Dendritic cell treated with granulocyte-macrophage colony-stimulating factor and Interleukin-4, amounts not matched to agents 40 ng/mL and 50 ng/mL, for 4 days (primary cell): Measurements from ENCODE around the gene FIBCD1.

Experiments
- H3K27ac Mint-ChIP-seq: one replicate; pipeline ENCODE4 v1.8.0; 2022; ENCODE audit warnings: mild to moderate bottlenecking, mixed read lengths
- H3K27me3 Mint-ChIP-seq: one replicate; pipeline ENCODE4 v1.8.0; 2022; ENCODE audit warnings: mild to moderate bottlenecking, mixed read lengths
- H3K36me3 Mint-ChIP-seq: one replicate; pipeline ENCODE4 v1.8.0; 2022; ENCODE audit warnings: low read depth, mixed read lengths
- H3K4me1 Mint-ChIP-seq: one replicate; pipeline ENCODE4 v1.8.0; 2022; ENCODE audit warnings: low read depth, mixed read lengths
- H3K4me3 Mint-ChIP-seq: one replicate; pipeline ENCODE4 v1.8.0; 2022; ENCODE audit warnings: mild to moderate bottlenecking, moderate library complexity, mixed read lengths
- H3K9me3 Mint-ChIP-seq: one replicate; pipeline ENCODE4 v1.8.0; 2022; ENCODE audit warnings: mixed read lengths
- intact Hi-C: fragments of 100-400 bp; cut with micrococcal nuclease; formaldehyde crosslinking; loops from one replicate; pipeline ENCODE4 v1.15.0; 2022

Gene FIBCD1

DNA sequence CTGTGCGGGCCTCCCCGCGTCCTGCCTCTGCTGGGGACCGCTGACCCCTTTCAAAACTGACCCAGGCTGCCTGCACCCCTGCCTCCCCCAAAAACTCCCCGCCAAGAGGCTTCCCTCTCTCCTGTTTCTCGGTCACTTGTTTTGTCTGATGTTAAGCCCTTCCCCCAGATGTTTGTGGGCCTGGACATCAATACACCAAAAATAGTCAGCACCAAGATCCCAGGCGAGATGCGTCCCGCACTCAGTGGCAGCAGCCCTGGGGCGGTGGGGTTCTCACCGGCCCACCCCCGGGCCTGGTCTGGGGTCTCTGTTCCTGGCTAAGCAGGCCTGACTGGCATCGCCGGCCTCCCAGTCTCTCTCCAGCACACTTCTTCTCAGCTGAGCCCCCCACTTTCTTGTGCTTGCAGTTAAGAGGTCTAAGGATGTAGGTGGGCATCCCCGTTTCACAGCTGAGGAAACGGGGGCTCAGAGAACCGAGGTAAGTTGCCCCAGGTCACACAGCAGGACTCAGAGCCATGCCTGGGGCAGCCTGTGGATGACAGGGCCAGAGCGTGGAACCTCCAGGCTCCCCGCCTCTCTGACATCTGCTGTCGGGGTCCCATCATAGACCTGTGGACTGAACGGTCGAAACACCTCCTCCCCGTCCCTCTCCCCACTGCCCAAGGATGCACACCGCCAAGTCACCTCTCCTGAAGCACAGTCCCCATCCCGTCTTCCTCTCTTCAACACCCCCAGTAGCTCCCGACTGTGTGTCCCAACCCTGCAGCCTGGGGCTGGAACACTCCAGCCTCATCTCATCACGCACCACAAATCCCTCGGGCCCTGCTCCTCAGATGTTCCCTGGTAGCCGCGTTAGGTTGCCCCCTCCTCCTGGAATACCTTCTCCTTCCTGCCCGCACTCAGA, 16.8 kb downstream of the FIBCD1 start:
- H3K27me3 Mint-ChIP-seq: peaks cover 26% of the 10 kb centered on the region

DNA sequence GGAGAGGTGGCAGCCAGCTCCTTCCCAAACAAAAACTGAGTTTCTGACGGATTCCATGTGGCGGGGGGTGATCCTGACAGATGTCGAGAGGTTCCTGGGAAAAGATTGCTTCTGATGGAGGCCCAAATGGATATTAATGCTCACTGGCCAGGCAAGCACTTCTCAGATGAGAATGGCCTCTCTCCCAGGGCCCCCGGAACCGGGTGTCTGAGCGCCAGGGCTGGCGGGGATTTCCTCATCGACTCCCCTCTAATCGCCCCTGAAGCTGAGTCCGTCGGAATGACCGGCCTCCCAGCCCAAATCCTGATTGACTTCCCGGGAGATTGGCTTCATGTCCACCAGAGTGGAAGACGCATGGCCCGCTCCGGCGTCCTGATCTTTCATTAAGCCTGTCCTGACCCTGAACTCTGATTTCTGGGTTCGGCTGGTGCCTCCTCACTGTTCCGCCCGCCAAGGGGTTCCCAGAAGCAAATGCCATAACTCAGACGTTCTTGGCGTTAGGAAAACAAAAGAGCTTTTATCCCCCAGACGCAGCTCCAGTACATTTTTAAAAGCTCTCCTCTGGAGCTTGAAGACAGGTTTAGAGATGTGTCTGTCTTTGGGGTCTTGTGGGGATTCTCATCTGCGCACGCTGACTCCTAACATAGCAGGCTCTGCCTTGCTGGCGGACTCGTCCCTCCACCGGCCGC, 17.6 kb downstream of the FIBCD1 start:
- H3K4me1 Mint-ChIP-seq: peaks cover 6% of the 10 kb centered on the region
- intact Hi-C loops: no loop called here
- H3K27ac Mint-ChIP-seq: no peak overlapping the region
- H3K4me3 Mint-ChIP-seq: no peak overlapping the region
- peaks cover 32% of the 10 kb centered on the region for H3K27me3 Mint-ChIP-seq
- no peaks in the 10 kb centered on the region for H3K36me3 Mint-ChIP-seq
- H3K9me3 Mint-ChIP-seq: no peaks in the 10 kb centered on the region

More for the DNA sequence above, 16.8 kb downstream of the FIBCD1 start:
- Mint-ChIP-seq H3K36me3 (no peaks in the 10 kb centered on the region), H3K4me3 (no peak overlapping the region), H3K27ac (no peak overlapping the region), H3K4me1 (peaks cover 6% of the 10 kb centered on the region), H3K9me3 (no peaks in the 10 kb centered on the region)
- intact Hi-C loops: no loop called here

DNA sequence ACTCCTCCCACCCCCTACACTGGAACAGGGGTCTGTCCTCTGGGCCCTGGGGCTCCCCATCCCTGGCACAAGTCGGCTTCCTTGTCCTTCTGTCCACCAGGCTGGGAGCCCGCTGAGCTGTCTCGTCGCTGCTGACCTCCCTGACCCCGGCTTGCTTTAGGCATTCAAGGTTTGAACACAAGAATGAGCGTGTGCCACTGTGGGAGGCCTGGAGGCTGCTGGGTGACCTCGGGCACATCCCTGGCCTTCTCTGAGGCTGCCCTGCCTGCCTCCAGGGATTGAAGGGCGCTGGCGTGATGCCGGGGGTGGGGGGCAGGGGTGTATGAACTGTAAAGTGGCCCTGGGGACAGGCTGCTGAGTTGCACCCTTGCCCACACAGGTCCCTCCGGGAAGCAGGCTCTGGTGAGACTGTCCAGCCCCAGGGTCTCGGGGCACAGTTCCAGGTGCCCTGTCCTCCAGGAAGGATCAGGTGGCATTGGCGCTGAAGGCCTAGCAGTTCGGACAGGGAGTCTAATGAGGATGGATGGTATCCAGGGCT, 18.2 kb downstream of the FIBCD1 start:
- no peak overlapping the region for H3K4me3 Mint-ChIP-seq
- no peaks in the 10 kb centered on the region for H3K9me3 Mint-ChIP-seq
- no peak overlapping the region for H3K27ac Mint-ChIP-seq
- intact Hi-C loops: no loop called here
- H3K27me3 Mint-ChIP-seq: peaks cover 31% of the 10 kb centered on the region
- H3K36me3 Mint-ChIP-seq: no peaks in the 10 kb centered on the region
- H3K4me1 Mint-ChIP-seq: peaks cover under 1% of the 10 kb centered on the region

DNA sequence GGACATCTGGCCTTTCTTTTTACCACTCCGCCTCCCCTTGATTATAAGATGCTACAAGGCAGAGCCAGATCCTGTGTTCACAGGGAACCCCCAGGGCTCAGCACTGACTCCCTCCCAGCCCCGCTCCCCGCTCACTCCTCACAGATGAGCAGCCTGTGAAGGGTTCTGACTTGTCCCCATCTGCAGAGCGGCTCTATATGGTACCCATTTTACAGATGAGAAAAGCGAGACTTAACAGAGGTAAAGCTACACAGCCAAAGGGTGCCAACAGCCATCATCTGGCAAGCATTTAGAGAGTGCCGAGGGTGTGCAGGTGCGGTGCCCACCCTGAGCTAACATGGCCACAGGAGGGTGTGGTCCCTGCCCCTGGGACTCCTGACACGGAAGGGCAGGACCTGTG, 18.8 kb downstream of the FIBCD1 start:
- H3K4me1 Mint-ChIP-seq: no peaks in the 10 kb centered on the region
- H3K27ac Mint-ChIP-seq: no peak overlapping the region
- no peak overlapping the region for H3K4me3 Mint-ChIP-seq
- H3K9me3 Mint-ChIP-seq: no peaks in the 10 kb centered on the region
- H3K36me3 Mint-ChIP-seq: no peaks in the 10 kb centered on the region
- intact Hi-C loops: no loop called here
- peaks cover 30% of the 10 kb centered on the region for H3K27me3 Mint-ChIP-seq

DNA sequence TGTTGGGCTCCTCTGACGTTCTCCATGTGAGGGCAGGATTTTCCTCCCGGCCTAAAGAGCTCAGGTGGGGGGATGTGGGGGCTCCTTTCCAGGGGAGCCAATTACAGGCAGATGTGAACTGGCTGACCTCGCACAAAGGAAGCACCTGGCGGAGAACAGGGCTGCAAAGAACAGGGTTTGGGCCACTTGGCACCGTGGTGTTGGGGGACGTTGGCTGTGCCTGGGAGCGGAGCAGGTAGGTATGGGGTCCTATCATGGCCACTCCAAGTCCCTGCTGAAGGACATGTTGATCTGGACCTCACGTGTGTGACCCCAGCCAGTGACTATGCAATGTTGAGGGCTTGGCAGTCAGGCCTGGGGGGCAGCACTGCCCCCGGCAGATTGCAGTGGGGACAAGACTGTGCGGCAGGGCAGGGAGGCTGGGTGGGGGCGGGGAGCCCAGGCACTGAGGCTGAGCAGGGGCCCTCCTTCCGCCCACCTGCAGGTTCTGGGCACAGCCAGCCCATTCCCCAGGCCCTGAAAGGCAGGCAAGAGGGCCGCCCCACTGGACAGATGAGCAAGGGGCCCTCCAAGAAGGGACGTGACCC, 19.4 kb downstream of the FIBCD1 start:
- intact Hi-C loops: no loop called here
- no peaks in the 10 kb centered on the region for H3K4me1 Mint-ChIP-seq
- H3K9me3 Mint-ChIP-seq: no peaks in the 10 kb centered on the region
- H3K4me3 Mint-ChIP-seq: no peak overlapping the region
- peaks cover 29% of the 10 kb centered on the region for H3K27me3 Mint-ChIP-seq
- H3K27ac Mint-ChIP-seq: no peak overlapping the region
- no peaks in the 10 kb centered on the region for H3K36me3 Mint-ChIP-seq

DNA sequence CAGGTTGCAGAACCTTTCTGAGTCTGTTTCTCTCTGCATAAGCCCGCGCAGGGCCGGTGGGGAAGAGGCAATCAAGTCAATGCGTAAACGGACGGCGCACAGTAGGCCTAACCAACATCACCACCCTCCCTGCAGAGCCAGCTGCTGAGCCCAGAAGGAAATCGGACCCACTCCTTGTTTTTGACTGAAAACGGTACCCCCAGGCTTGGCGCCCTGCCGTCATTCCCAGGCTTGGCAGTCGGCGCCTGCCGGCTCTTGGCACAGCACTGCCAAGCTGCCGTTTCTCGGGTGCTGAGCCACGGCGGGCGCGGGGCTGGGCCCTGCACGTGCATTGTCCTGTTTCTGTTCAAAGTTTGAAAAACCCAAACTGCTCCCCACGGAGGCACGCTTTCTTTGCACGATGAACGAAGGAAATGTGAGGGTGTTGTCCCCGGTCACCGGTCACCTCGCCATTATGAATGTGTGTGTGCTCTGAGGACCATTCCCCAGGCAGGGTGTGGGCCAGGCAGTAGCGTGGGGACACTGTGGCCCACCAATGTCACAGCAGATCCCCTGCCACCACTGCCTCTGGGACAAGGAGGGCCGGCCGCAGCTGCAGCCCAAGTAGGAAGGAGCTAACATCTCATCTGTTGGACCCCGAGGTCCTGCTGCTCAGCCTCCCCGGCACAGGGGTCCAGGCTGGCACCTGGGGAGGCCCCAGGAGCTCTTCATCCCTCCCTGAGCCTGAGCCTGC, 20.1 kb downstream of the FIBCD1 start:
- peaks cover 32% of the 10 kb centered on the region for H3K27me3 Mint-ChIP-seq
- H3K27ac Mint-ChIP-seq: no peak overlapping the region
- no peaks in the 10 kb centered on the region for H3K4me1 Mint-ChIP-seq
- H3K36me3 Mint-ChIP-seq: no peaks in the 10 kb centered on the region
- intact Hi-C loops: no loop called here
- H3K4me3 Mint-ChIP-seq: no peak overlapping the region
- no peaks in the 10 kb centered on the region for H3K9me3 Mint-ChIP-seq

DNA sequence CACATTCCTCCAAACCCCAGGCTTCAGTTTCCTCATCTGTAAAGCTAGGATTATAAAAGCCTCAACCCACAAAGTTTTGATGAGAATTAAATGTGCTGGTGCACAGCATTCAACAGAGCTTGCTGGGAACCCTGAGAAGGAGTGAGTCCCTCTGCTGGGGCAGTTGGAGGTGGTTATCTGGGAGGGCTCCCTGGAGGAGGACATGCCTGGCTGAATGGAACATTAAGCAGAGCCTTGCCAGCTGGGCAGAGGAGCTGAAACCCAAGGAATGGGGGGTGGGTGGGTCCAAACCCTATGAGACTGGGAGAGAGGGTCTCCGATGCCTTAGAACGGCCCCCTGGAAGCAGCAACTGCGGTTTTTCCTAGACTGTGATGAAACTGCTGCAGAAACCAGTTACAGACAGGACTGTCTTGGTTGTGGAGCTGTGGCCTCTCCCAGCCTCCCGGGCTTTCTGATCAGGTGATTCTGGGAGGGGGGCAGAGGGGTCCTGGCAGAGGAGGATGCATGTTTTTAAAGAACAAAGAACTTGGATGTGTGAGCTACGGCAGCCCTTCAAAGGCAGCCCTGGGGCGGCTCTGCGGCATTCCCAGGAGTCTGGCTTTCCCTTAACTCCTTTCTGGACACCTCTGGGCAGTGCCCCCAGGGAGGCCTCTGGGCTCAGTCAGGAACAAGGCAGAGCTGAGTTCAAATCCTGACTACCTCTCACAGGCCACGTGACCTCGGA, 20.8 kb downstream of the FIBCD1 start:
- Mint-ChIP-seq H3K4me3 (no peak overlapping the region), H3K36me3 (no peaks in the 10 kb centered on the region), H3K27ac (no peak overlapping the region), H3K27me3 (peaks cover 32% of the 10 kb centered on the region), H3K9me3 (no peaks in the 10 kb centered on the region), H3K4me1 (no peaks in the 10 kb centered on the region)
- intact Hi-C loops: no loop called here

DNA sequence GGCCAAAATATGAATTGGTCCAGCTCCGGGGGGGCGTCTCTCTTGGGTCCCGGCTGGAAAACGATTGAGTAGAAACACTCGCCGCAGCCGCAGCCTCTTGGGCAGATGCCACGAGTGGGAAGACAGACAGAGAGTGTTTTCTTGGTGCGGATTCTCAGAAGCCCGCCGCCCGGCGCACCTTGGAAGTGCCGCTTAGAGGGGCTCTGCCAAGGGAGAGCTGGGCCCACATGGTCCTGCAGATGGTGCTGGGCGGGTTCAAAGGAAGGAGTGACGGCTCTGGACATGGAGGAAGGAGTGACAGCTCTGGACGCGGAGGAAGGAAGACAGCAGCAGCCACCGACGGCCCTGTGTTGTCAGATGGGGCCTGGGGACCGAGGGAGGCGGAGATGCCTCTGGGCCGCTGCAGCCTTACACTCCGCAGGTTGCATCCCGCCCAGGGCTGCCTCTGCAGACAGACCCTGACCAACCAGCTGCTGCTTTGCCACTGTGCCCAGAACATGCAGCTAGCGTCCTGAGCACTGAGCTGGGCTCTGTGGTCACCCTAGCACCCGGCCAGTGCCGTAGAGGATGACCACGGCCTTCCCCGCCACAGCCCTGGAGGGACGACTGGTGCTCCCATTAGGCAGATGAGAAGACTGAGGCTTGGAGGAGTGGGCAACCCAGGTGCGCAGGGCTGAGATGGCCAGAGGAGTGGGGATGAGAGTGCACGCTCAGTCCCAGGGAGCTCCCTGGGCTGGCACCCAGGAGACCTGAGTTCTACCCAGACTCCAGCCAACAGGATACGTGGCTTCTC, 21.7 kb downstream of the FIBCD1 start:
- no peak overlapping the region for H3K27ac Mint-ChIP-seq
- no peaks in the 10 kb centered on the region for H3K4me1 Mint-ChIP-seq
- no peak overlapping the region for H3K4me3 Mint-ChIP-seq
- no peaks in the 10 kb centered on the region for H3K9me3 Mint-ChIP-seq
- intact Hi-C loops: no loop called here
- H3K27me3 Mint-ChIP-seq: peaks cover 26% of the 10 kb centered on the region
- H3K36me3 Mint-ChIP-seq: no peaks in the 10 kb centered on the region

DNA sequence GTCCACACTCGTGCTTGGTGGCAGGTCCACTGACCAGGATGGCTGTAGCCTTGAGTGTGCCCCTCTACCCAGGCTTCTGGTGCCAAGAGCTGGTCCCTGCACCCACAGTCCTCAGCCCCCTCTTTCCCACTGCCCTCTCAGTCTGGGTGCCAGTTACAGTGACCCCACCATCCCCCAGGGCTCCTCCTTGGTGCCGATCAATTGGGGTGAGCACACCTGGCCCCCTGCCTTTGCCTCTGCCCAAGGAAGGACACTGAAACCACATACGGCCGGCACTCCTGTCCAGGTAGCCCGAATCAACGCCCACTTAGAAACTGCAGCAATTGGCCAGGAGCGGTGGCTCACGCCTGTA, 24.0 kb downstream of the FIBCD1 start:
- no peak overlapping the region for H3K4me3 Mint-ChIP-seq
- no peaks in the 10 kb centered on the region for H3K9me3 Mint-ChIP-seq
- H3K4me1 Mint-ChIP-seq: no peaks in the 10 kb centered on the region
- H3K36me3 Mint-ChIP-seq: no peaks in the 10 kb centered on the region
- intact Hi-C loops: no loop called here
- H3K27me3 Mint-ChIP-seq: peaks cover 22% of the 10 kb centered on the region
- no peak overlapping the region for H3K27ac Mint-ChIP-seq

DNA sequence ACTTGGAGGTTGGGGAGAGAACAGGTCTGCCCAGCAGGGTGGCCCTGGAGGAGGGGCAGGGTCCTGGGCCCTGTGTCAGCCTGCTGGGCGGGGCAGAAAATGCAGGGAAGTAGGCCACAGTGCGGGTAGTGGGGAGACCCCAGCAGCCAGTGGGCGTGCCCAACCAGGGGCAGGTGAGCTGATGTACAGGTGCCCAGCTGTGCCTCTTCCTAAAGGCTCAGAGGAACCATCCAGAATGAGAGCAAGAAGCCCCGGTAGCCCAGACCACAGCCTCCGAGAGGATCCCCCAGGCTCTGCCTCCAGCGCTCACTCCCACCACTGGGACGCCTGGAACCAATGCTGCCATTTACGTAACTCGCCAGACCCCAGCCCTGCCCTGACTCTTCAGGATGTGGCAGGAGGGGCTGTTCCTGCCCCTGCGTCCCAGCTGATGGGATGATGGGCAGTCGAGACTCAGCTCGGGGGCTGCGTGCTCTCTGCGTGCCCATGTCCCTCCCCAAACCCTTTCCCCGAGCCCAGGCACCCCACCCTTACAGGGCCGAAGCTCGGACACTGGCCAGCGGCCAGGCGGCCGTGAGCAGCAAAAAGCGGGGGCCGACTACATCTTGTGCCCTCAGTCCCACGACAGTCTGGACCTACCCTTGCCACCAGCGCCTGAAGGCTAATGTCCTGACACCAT, 24.5 kb downstream of the FIBCD1 start:
- intact Hi-C loops: no loop called here
- H3K27ac Mint-ChIP-seq: no peak overlapping the region
- peaks cover 22% of the 10 kb centered on the region for H3K27me3 Mint-ChIP-seq
- no peak overlapping the region for H3K4me3 Mint-ChIP-seq
- no peaks in the 10 kb centered on the region for H3K4me1 Mint-ChIP-seq
- no peaks in the 10 kb centered on the region for H3K9me3 Mint-ChIP-seq
- no peaks in the 10 kb centered on the region for H3K36me3 Mint-ChIP-seq

DNA sequence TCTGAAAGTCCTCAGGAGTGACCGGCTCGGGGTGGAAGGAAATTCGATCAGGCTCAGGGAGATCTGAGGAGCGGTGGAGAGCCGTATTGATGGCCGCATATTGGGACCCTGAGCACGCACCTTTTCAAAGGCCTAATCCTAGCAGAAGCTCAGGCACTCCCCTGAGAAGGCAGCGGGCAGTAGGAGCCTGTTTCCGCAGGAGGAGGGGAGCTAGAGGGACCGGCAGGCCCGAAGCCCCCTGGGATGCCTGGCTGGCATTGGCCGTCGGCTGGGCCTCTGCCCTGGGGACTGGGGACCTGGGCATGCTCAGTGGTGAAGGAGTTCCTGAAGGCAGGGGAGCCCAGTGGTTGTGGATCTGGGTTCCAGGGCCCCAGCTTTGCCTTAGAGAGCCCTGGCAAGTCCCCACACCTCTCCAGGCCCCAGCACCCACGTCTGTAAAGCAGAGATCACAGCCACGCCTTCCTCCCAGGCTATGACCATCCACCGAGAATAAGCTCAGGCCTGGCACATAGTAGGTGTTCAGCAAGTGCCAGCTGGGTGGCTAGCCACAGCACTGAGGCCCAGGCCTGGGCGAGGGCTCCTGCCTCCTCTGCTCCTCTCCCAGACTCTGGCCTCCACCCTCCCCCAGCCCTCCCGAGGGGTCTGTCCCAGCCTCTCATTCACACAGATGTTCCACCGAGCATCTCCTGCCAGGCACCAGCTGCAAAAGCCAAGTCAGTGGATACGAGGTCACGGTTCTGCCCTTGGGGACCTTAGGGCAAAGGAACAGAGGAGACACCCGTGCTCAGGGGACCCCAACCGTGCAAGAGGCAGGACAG, 25.2 kb downstream of the FIBCD1 start:
- intact Hi-C loops: no loop called here
- H3K9me3 Mint-ChIP-seq: no peaks in the 10 kb centered on the region

More for the DNA sequence above, 25.2 kb downstream of the FIBCD1 start:
- Mint-ChIP-seq H3K27me3 (peaks cover 19% of the 10 kb centered on the region), H3K4me3 (no peak overlapping the region), H3K27ac (no peak overlapping the region), H3K4me1 (no peaks in the 10 kb centered on the region), H3K36me3 (no peaks in the 10 kb centered on the region)
